MCF 10A (cell line): ENCODE data around the gene CRACDL. TPM values are rescaled to one million over a fixed set of nuclear protein-coding genes. Genes with fewer than 3 reads are reported as not detected.

Experiments used
- BruUV-seq: library from RNA; stranded (reverse); fragments of 400-500 nt; replicated peaks from 2 replicates; lab custom pipeline; 2021; lab: Mats Ljungman, UMichigan
- CTCF ChIA-PET: fragments of 300-600 bp; sonication (Branson Sonifier 250); formaldehyde crosslinking; extraction: SDS; loops from one replicate; lab custom pipeline; 2021; ENCODE audit warnings: antibody characterized with exemption, inconsistent platforms; lab: Yijun Ruan, JAX
- POLR2A ChIA-PET: fragments of 300-600, 350-650 bp; sonication (Branson Sonifier 250); formaldehyde crosslinking; extraction: SDS; loops from one replicate; lab custom pipeline; 2020; ENCODE audit warnings: antibody characterized with exemption, inconsistent platforms; lab: Yijun Ruan, JAX
- DNase-seq: peaks from one replicate; pipeline ENCODE4 v3.0.0-alpha.2; 2018; ENCODE audit not compliant: unreplicated experiment
- H3K27ac Mint-ChIP-seq: one replicate; pipeline ENCODE4 v1.8.0; 2022; ENCODE audit warnings: mild to moderate bottlenecking, low read depth, mixed read lengths; ENCODE audit not compliant: unreplicated experiment
- H3K27me3 Mint-ChIP-seq: one replicate; pipeline ENCODE4 v1.8.0; 2022; ENCODE audit warnings: mixed read lengths; ENCODE audit not compliant: insufficient read depth, unreplicated experiment
- H3K36me3 Mint-ChIP-seq: one replicate; pipeline ENCODE4 v1.8.0; 2022; ENCODE audit warnings: mild to moderate bottlenecking, moderate library complexity, mixed read lengths; ENCODE audit not compliant: insufficient read depth, unreplicated experiment
- H3K4me1 Mint-ChIP-seq: one replicate; pipeline ENCODE4 v1.8.0; 2022; ENCODE audit warnings: mixed read lengths; ENCODE audit not compliant: insufficient read depth, unreplicated experiment
- H3K4me3 Mint-ChIP-seq: one replicate; pipeline ENCODE4 v1.8.0; 2022; ENCODE audit warnings: mild to moderate bottlenecking, moderate library complexity, mixed read lengths; ENCODE audit not compliant: unreplicated experiment
- H3K9me3 Mint-ChIP-seq: one replicate; pipeline ENCODE4 v1.8.0; 2022; ENCODE audit warnings: mixed read lengths; ENCODE audit not compliant: unreplicated experiment
- CTCF ChIP-seq: fragments of 200-600 bp; IDR thresholded peaks from one replicate; pipeline ENCODE4 v1.8.0; 2022; ENCODE audit warnings: antibody characterized with exemption, mild to moderate bottlenecking; ENCODE audit not compliant: unreplicated experiment
- intact Hi-C: fragments of 100-400 bp; cut with micrococcal nuclease; formaldehyde crosslinking; loops from 2 replicates; pipeline ENCODE4 v1.14.1; 2022
- total RNA-seq: library from RNA; stranded (reverse); gene quantifications from 2 replicates; pipeline ENCODE4 v1.2.3, GENCODE V29; 2022

The CRACDL gene
- total RNA-seq, 1 experiment from 2014 or later: 12.9 TPM

- ChIA-PET CTCF (no interaction called here), POLR2A (interaction anchor here (1.5 kb wide), 1 partner anchor 28 kb away, joined by 6 read pairs; no protein-coding TSS in a partner anchor)
- Mint-ChIP-seq H3K9me3 (peaks cover 9% of the 10 kb centered on the region), H3K27me3 (peaks cover 7% of the 10 kb centered on the region), H3K4me1 (peaks cover 3% of the 10 kb centered on the region), H3K27ac (no peak overlapping the region), H3K36me3 (no peaks in the 10 kb centered on the region), H3K4me3 (no peak overlapping the region)
- intact Hi-C loops: no loop called here
- no peak for DNase-seq
- no TSS peak for BruUV-seq
- no peak for TF ChIP-seq CTCF
Measured at GRCh38 chr2:98777710-98778109, 158.3 kb downstream of the CRACDL start.

GRCh38 chr2:98777076-98777475 is 158.9 kb downstream of the CRACDL start:
- peaks cover 14% of the 10 kb centered on the region for H3K27me3 Mint-ChIP-seq
- POLR2A ChIA-PET: interaction anchor here (1.5 kb wide), 1 partner anchor 29 kb away, joined by 6 read pairs; no protein-coding TSS in a partner anchor
- H3K4me3 Mint-ChIP-seq: no peak overlapping the region
- no peak for DNase-seq
- CTCF ChIA-PET: no interaction called here
- TF ChIP-seq CTCF: no peak
- no peaks in the 10 kb centered on the region for H3K36me3 Mint-ChIP-seq
- H3K4me1 Mint-ChIP-seq: peaks cover 8% of the 10 kb centered on the region
- intact Hi-C loops: no loop called here
- H3K27ac Mint-ChIP-seq: no peak overlapping the region
- H3K9me3 Mint-ChIP-seq: peaks cover 5% of the 10 kb centered on the region
- BruUV-seq: no TSS peak

GRCh38 chr2:98776136-98776535 is 159.9 kb downstream of the CRACDL start:
- H3K4me1 Mint-ChIP-seq: peaks cover 14% of the 10 kb centered on the region
- ChIA-PET POLR2A (no interaction called here), CTCF (no interaction called here)
- no TSS peak for BruUV-seq
- no peaks in the 10 kb centered on the region for H3K9me3 Mint-ChIP-seq
- DNase-seq: no peak
- no peak overlapping the region for H3K27ac Mint-ChIP-seq
- no peak for TF ChIP-seq CTCF
- H3K36me3 Mint-ChIP-seq: no peaks in the 10 kb centered on the region
- H3K27me3 Mint-ChIP-seq: peaks cover 23% of the 10 kb centered on the region
- H3K4me3 Mint-ChIP-seq: no peak overlapping the region
- intact Hi-C loops: no loop called here

- POLR2A ChIA-PET: no interaction called here
- H3K9me3 Mint-ChIP-seq: no peaks in the 10 kb centered on the region
Measured at GRCh38 chr2:98775146-98775986, 160.7 kb downstream of the CRACDL start.

More at GRCh38 chr2:98775146-98775986, 160.7 kb downstream of the CRACDL start:
- DNase-seq: no peak
- Mint-ChIP-seq H3K36me3 (no peaks in the 10 kb centered on the region), H3K27ac (no peak overlapping the region), H3K4me3 (no peak overlapping the region), H3K27me3 (peaks cover 24% of the 10 kb centered on the region), H3K4me1 (peaks cover 14% of the 10 kb centered on the region)
- CTCF ChIA-PET: interaction anchor here (0.5 to 0.6 kb wide), 2 partner anchors 10 to 849 kb away, joined by 3 read pairs; no protein-coding TSS in a partner anchor
- TF ChIP-seq CTCF: no peak
- no TSS peak for BruUV-seq
- intact Hi-C loops: no loop called here
